IPS-NIHi7 (cell line): ENCODE data around the gene TTC21A.
"Not testable (repeated sequence)": the region's sequence is repeated elsewhere in the genome, so short reads cannot be mapped to it uniquely, and the experiment has no call there.

Source experiments
- DNase-seq: peaks from one replicate; pipeline ENCODE4 v3.0.0; 2012; ENCODE audit warnings: mixed read lengths; ENCODE audit errors: extremely low spot score

TTC21A gene

DNA sequence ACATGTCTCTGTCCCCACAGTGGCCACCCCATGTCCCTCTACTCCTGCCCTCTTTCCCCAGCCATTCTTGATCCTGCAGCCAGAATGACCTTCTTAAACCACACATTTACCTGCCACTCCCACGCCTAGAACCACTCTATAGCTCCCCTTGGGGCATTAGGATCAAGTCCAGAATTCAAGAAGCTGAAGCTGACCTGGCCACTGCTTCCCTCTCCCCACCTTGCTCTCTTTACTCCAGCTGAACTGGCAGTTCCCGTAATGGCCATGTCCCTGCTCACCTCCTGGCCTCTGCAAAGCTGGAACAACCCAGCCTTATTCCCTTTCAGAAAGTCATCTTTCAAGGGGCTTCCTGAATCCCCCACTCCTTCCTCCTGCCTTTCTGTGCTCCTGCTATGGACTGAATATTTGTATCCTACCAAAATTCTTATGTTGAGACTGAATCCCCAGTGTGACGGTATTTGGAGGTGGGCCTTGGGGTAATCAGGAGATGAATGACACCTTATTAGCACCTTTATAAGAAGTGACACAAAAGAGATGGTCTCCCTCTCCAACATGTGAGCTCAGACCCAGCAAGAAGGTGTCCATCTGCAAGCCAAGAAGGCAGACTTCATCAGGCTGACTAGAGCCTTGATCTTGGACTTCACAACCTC is 42.1 kb downstream of the TTC21A start:
- DNase-seq: no peak

DNA sequence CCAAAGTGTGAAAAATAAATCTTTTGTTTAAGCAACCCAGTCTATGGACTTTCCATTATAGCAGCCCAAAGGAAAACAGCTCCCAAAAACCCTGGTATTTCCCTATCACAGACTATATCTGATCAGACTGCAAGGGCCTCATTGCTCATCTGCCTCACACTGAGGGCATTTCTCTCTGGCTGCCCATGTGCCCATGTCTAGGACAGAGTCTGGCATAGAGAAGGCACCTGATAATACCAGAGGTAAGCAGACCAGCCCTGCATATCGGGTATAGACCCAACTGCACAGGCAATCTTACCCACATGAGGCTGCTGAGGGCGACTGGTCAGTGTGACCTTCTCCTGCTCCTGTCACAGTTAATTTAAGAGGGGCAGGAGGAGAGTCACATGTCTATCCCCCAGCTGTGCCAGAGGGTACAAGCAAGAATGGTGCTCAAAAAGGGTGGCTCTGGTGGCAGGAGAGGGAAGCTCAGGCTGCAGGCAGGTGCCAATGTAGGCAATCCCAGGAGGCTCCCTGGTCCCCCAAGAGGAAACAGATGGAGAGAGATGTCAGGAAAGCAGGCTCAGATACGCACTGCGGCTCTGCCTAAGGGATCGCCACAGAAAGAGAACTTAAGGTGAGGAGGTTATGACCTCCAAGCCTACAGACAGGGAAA is 42.8 kb downstream of the TTC21A start:
- no peak for DNase-seq

DNA sequence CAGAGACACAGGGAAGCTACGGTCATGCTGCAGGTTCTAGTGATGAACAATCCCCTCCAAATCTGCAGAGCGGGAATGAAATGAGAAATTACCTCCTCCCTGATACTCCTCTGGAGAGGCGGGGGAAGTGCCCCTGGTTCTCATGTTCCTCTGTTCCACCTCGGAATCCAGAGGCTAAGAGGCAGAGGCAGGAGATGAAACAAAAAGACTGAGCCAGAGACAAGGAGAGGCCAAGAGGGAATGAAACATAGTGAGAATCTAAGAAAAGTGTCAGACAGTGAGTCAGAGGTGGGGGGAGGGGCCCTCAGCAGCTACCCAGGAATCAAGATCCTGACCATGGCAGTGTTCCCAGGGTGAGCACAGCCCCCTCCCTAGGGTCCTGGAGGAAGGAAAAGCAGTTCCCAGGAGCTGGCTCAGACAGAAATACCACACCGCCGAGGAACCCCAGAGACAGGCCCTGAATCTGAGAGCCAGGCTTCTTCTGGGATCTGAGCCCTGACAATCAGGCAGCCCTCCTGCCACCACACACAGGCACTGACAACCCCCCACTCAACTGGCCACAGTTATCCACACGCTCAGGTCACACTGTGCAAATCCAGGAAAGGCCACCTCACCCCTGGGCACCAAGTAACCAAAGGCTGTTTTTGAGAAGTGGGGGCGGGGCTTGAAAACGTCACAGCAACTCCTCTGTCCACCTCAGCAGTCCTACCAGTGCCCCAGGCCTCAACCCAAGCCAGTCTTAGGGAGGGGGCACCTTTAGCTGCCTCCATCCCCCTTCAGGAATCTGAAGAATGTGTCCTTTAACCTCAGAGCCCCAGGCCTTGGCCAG is 43.5 kb downstream of the TTC21A start:
- DNase-seq: peak; percentile 65

DNA sequence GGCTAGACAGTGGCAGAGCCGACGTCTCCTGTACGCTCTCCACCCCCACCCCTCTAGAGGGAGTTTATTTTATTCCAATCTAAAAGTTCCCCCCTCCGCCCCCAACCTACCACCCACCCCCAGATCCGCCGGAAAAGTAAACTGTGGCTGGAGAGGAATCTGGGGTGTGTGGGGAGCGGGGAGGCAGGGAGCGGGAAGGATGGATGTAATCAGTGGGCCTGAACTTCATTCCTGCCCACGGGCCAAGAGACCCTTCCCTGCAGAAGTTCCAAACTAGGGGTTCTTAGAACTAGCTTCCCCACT is 46.4 kb downstream of the TTC21A start:
- no peak for DNase-seq

DNA sequence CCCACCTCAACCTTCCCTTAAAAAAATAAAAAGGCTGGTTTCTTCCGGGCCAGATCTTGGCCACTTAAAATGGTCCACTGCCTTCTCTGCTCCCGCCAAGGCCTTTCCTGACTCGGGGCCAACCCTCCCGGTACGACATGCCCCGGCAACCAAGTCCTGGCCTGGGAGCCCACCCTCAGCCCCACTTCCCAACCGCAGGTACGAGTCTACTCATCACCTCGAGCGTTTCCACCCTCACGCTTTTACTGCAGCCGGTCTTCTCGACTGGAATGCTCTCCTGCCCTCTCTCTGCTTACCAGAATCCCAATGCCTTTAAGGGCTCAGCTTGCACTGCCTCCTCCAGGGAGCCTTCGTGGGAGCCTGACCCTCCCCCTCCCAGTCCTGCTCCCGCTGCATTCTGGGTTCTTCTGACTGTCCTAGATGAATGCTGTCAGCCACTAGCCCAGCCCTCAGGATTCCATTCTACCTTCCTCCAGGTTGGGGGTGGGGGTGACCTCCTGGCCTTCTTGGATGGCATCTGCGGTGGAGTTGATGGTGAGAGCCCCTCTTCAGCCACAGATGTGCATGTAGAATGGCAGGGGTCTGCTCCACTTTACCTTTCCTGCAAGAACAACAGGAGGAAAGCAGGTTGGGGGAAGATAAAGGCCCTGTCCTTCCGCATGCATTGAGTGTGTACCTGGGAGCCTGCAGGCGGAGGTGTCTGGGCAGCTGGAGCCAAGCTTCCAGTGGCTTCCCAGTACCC is 47.0 kb downstream of the TTC21A start:
- DNase-seq: peak; percentile 87

DNA sequence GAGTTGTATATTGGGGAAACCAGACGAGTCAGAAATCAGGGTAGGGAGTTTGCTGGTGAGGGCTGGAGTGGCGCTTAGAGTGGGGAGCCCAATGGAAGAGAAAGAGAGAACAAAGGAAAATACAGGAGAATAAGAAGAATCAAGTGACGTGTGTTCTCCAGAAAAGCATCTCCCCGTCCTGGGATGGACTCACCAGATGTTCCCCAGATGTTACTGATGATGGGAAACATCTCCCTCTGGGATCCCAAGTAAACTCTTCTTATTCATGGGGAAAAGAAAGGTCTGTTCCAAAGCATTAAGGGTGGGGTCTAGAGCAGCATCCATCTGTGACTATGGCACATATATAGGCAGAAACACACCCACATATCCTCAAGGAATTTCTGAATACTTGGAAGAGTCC is 48.9 kb downstream of the TTC21A start:
- DNase-seq: no peak

DNA sequence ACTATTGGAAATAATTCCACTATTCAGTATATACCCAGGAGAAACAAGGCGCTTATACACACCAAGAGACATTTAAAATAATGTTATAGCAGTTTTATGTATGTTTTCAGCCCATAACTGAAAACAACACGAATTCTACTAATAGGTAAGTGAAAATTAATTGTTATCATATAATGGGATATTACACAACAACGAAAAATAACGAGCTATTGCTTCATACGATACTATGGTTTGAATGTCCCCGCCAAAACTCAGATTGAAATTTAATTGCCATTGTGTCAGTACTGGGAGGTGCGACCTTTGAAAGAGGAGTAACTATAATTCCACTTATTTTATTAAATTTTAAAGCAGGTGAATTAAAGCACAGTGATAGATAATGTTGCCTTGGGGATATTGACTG is 49.9 kb downstream of the TTC21A start:
- no peak for DNase-seq

DNA sequence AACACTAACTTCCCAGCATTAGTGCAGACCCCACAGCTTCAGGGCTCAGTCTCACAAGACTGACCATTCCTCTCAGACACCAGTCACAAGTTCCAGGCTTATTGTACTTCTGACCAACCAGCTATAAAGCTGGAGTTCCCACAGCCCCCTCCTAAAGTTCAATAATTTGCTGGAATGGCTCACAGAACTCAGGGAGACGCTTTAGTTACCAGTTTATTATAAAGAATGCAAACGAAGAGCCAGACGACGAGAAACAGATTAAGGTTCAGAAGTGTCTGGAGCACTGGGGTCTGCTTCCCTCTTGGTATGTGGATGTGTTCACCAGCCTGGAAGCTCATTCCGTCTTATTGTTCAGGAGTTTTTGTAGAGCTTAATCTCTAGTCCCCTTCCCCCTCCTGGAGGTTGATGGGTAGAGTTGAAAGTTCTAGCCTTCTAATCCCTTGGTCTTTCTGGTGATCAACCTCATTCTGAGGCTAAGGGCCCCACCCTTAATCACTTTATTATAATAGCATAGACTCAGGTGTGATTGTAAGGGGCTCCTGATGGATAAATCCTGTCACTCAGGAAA is 50.8 kb downstream of the TTC21A start:
- no peak for DNase-seq

DNA sequence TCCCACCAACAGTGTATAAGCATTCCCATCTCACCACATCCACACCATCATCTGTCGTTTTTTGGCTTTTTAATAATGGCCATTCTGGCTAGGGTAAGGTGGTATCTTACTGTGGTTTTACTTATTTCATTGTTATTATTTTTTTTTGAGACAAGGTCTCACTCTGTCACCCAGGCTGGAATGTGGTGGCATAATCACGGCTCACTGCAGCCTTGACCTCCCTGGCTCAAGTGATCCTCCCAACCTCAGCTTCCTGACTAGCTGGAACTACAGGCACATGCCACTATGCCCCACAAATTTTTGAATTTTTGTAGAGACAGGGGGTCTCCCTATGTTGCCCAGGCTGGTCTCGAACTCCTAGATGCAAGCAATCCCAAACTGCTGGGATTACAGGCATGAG is 56.9 kb downstream of the TTC21A start:
- DNase-seq: no peak

DNA sequence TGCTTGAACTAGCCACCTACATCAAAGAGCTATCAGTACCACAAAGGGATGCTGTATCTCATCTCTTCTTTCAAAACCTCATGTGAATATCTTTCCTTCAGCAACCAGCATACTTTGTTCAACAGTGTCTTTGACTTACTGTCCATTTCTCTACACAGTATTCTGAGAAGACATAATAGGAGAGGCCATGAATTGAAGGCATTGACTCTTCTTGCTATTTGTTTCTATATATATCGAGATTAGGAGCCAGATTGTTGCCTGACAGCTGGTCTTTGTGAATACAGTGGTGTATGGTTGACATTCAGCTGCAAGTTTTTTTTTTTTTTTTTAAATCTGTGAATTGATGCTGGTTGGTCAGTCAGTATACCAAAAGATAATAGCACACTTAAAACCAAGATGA is 58.0 kb downstream of the TTC21A start:
- DNase-seq: no peak

DNA sequence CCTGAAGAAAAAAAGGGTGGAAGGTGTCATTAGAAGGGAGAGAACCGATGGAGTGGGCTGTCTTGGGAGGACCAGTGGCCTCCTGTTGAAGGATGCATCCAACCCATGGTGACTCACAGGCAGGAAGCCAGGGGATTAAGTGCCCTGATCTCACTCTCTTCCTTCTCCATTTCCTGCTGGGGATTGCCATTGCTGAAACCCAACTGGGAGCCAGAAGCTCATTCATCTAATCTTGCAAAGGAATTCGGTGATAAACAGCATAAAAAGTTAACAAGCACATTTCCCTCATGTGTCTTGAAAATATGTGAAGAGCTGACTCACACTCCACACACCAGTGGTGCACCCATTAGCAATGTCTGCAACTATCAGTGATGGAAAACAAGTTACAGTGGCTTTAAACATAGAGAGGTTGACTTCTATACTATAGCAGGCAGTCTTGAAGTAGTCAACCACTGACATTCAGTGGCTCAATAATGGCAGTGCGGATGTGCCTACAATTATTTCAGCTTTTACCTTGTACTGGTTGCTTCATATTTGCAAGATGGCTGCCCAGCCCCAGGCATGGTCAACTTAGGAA is 58.7 kb downstream of the TTC21A start:
- DNase-seq: peak; percentile 43

DNA sequence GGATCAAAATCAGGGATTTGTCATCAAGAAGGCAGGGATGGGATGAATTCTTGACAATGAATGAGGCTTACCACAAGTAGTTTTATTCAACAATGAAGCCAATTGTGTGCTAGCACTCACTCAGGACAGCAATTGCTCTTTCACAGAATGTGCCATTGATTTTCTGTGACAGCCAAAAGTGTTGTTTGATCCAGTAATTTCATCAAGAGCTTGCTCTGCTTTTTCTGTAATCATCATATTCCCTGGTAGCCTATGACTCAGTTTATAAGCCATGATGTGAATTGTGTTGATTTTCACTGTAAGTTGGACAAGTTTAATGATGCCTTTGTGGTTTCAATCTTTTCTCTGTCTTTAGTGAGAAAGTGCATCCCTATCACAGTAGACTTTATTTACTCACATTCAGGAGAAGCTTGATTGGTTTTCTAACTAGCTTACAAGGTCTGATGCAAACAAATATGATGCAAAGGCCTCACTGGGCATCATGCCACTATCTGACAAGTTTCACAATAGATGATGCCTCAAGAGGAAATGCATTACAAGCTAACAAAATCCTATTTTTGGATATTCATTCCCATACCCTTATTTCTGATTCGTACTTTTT is 59.6 kb downstream of the TTC21A start:
- DNase-seq: no peak

DNA sequence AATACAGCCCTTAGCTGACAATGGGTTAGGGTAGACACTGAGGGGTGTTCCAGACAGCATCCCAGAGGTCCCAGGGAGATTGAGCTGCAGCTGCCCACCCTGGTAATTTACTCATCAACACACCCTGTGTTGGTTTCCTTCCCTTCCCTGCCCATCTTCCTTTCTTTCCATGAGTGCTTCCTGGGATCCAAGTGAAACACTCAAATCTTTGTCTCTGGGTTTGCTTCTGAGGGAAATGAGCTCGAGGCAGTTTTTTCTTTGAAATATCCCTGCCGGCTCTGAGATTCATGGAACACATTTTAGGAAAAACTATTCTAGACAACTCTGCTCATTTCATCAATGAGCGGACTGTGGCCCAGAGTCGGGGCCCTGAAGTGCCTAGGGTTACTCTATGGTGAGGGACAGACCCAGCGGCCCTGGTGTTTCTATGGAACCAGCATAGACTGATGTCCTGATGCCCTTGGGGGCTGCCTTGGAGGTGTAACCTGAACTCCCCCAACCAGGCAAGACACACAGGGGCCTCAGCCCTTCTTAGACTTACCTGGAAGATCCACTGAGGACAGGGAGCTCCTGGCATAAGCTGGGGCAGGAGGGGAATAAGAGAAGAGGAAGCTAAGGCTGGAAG is 60.8 kb downstream of the TTC21A start:
- DNase-seq: no peak

DNA sequence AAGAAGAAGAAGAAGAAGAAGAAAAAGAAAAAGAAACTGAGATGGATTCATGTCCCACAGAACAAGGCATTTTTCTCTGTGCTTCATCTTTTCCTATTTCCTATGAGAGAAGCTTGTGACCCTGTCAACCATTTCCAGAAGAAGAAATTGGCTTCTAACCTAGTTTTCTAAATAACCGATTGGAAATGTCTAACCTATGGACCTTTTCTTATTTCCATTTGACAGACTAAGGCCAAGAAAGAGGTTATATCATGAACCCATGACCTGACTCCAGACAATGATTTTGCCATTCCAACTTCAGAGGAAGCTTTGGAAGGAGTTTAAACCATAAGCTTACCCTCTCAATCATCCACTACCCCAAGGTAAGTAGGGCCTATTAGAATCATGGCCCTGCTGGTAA is 62.2 kb downstream of the TTC21A start:
- DNase-seq: no peak

DNA sequence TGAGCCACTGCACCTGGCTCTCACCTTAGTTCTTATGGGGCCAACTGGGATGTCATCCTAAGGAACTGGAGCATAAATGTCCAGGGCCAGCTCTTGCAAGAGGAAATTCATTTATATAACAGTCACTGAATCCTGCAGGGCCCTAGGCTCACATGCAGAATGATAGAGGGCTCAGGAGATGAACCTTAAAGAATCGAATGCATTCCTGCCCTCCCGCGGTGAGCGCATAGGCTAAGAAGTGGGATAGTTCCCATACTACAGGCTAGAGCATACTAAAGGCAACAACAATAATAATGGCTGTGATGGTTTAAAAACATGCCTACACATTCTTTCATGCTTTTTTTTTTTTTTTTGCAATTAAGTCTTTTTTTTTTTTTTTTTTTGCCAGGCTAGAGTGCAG is 63.0 kb downstream of the TTC21A start:
- no peak for DNase-seq

DNA sequence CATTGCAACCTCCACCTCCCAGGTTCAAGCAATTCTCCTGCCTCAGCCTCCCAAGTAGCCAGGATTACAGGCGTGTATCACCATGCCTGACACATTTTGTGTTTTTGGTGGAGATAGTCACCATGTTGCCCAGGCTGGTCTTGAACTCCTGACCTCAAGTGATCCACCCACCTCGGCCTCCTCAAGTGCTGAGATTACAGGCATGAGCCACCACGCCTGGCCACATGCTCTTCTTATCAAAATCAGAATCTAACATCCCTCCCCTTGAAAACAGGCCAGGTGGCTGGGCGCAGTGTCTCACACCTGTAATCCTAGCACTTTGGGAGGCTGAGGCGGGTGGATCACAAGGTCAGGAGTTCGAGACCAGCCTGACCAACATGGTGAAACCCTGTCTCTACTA is 63.4 kb downstream of the TTC21A start:
- not testable (repeated sequence) for DNase-seq

DNA sequence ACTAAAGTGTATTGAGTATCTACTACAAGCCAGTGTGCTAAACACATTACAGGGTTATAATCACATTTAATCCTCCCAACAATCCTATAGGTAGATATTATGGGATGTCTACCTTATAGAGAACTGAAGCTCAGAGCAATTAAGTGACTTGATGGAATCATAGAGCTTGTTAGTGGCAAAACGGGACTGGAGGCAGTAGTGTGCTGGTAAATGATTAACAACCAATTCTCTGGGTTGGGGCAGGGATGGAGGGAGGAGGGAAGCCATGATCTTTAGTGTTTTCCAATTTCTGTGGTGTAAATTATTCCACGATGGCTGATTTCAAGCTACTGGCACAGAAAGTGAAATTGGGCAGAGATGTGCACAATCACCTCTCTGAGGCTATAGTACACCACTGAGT is 64.4 kb downstream of the TTC21A start:
- DNase-seq: no peak

DNA sequence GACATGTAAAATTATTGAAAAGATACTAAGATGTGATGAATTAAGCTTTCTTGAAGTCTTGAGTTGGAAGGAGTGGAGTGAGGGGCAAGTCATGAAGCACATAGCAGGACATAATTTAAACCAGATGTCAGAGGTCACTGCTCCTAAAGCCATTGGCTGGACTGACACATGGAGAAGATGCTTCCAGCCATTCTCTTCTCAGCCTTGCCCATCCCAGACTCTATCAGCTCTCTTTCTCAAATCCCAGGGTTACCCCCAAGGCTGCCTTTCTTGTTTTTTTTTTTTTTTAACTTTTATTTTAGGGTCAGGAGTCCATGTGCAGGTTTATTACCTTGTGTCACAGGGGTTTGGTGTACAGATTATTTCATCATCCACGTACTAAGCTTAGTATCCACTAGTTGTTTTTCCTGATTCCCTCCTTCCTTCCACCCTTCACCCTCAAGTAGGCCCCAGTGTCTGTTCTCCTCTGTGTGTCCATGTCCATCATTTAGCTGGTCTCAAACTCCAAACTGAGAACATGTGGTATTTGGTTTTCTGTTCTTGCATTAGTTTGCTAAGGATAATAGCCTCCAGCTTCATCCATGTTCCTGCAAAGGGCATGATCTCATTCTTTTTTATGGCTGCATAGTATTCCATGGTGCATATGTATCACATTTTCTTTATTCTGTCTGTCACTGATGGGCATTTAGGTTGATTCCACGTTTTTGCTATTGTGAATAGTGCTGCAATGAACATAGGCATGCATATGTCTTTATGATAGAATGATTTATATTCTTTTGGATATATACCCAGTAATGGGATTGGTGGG is 66.0 kb downstream of the TTC21A start:
- no peak for DNase-seq

DNA sequence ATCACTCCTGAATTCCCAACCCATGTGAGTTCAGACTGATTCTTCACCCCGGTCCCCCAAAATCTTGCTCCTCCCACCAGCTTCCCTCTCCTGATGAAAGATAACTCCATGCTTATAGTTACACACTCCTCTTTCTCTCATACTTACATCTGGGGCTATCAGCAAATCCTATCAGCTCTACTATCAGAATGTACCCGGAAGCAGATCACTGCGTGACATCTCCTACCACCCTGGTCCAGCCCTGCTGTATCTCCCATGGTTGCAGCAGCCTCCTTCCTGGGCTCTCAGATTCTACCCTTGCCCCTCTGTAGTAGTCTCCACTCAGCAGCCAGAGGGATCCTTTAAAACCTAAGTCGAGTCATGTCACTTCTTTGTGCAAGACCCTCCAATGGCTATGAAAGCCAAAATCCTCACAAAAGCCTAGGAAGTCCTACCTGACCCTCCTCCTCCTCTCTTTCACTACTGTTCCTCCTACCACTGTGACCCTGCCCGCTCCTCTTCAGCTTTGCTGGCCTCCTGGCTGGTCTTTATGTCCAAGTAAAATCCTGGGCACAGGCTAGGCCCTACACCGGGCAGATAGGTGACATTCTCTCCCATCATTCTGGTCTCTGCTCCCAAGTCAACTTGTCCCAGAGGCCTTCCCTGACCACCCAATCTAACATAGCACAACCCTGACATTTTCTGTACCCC is 68.7 kb downstream of the TTC21A start:
- DNase-seq: no peak
